ENCODE measurements around the gene TMEM131L. TPM values are rescaled to one million over a fixed set of nuclear protein-coding genes. Genes with fewer than 3 reads are reported as not detected.

Gene TMEM131L
- polyA plus RNA-seq, 1 donor (not counting 4 experiments of a cell fraction or from before 2014, with no cell fraction given) = 10.3 TPM

GRCh38 chr4:153433754-153434105, 32.4 kb upstream of the TMEM131L start:
- DNase-seq (ENCODE audit: low read depth, low spot score) (no peak), FAIRE-seq (no peak)
- no peaks in the 10 kb centered on the region for H3K79me2 ChIP-seq (ENCODE audit: control insufficient read depth, insufficient read depth, low read length)
- H3K9me3 ChIP-seq (ENCODE audit: control insufficient read depth, low read depth, low read length) = no peaks in the 10 kb centered on the region
- H3K4me2 ChIP-seq (ENCODE audit: control insufficient read depth, extremely low read depth, insufficient read depth, low read depth, low read length) = peak overlapping the region; percentile 72
- no peaks in the 10 kb centered on the region for H3K27me3 ChIP-seq (ENCODE audit: control insufficient read depth, extremely low read depth, insufficient read depth, low read length)
- peak overlapping the region; percentile 43 for H3K27ac ChIP-seq (ENCODE audit: control insufficient read depth, insufficient read depth, low read length)
- no peaks in the 10 kb centered on the region for H3K9me1 ChIP-seq (ENCODE audit: control insufficient read depth, extremely low read depth, insufficient read depth, low read length)
- no peak for TF ChIP-seq CTCF (optimal IDR thresholded peaks at IDR 0.05 in 1 of 3, IDR thresholded peaks at IDR 0.05 in 1 of 3, conservative IDR thresholded peaks at IDR 0.05 in 1 of 3; ENCODE audit: extremely low read depth in 1 of 3, insufficient read depth in 2 of 3, low read length in 3 of 3)
- TF ChIP-seq EZH2 (IDR thresholded peaks at IDR 0.05; ENCODE audit: low read length) = no peak
- peak overlapping the region in 2 of 3 experiments; percentile 36 to 52 for H3K4me3 ChIP-seq (ENCODE audit: control insufficient read depth in 2 of 3, extremely low read depth in 1 of 3, insufficient read depth in 2 of 3, low read depth in 1 of 3, low read length in 3 of 3)
- peak overlapping the region; percentile 81 for H2AFZ ChIP-seq (ENCODE audit: control insufficient read depth, low read length)
- dilution Hi-C loops (cut with MboI; ENCODE audit: extremely low pct_ligation_motif_present, low sequenced_read_pairs) = no loop called here
- peaks cover 9% of the 10 kb centered on the region for H3K4me1 ChIP-seq (ENCODE audit: control insufficient read depth, extremely low read depth, insufficient read depth, low read length)
- H3K36me3 ChIP-seq (ENCODE audit: control insufficient read depth in 2 of 2, extremely low read depth in 1 of 2, insufficient read depth in 2 of 2, low read length in 2 of 2) = no peaks in the 10 kb centered on the region
- H3K9ac ChIP-seq (ENCODE audit: control insufficient read depth, extremely low read depth, insufficient read depth, low read length) = no peak overlapping the region
- no peaks in the 10 kb centered on the region for H4K20me1 ChIP-seq (ENCODE audit: control insufficient read depth, extremely low read depth, insufficient read depth, low read length)

GRCh38 chr4:153434190-153434589, 32.0 kb upstream of the TMEM131L start:
- no peak overlapping the region for H2AFZ ChIP-seq (ENCODE audit: control insufficient read depth, low read length)
- no peaks in the 10 kb centered on the region for H3K79me2 ChIP-seq (ENCODE audit: control insufficient read depth, insufficient read depth, low read length)
- H3K27ac ChIP-seq (ENCODE audit: control insufficient read depth, insufficient read depth, low read length) = no peak overlapping the region
- no peaks in the 10 kb centered on the region for H3K36me3 ChIP-seq (ENCODE audit: control insufficient read depth in 2 of 2, extremely low read depth in 1 of 2, insufficient read depth in 2 of 2, low read length in 2 of 2)
- no peak overlapping the region for H3K9ac ChIP-seq (ENCODE audit: control insufficient read depth, extremely low read depth, insufficient read depth, low read length)
- no peaks in the 10 kb centered on the region for H3K27me3 ChIP-seq (ENCODE audit: control insufficient read depth, extremely low read depth, insufficient read depth, low read length)
- H3K9me3 ChIP-seq (ENCODE audit: control insufficient read depth, low read depth, low read length) = no peaks in the 10 kb centered on the region
- H3K4me1 ChIP-seq (ENCODE audit: control insufficient read depth, extremely low read depth, insufficient read depth, low read length) = peaks cover 12% of the 10 kb centered on the region
- TF ChIP-seq EZH2 (IDR thresholded peaks at IDR 0.05; ENCODE audit: low read length) (no peak), CTCF (optimal IDR thresholded peaks at IDR 0.05 in 1 of 3, IDR thresholded peaks at IDR 0.05 in 1 of 3, conservative IDR thresholded peaks at IDR 0.05 in 1 of 3; ENCODE audit: extremely low read depth in 1 of 3, insufficient read depth in 2 of 3, low read length in 3 of 3) (no peak)
- H3K4me2 ChIP-seq (ENCODE audit: control insufficient read depth, extremely low read depth, insufficient read depth, low read depth, low read length) = peak overlapping the region; percentile 72
- FAIRE-seq (no peak), DNase-seq (ENCODE audit: low read depth, low spot score) (no peak)
- no peak overlapping the region for H3K4me3 ChIP-seq (ENCODE audit: control insufficient read depth in 2 of 3, extremely low read depth in 1 of 3, insufficient read depth in 2 of 3, low read depth in 1 of 3, low read length in 3 of 3)
- no peaks in the 10 kb centered on the region for H3K9me1 ChIP-seq (ENCODE audit: control insufficient read depth, extremely low read depth, insufficient read depth, low read length)
- dilution Hi-C loops (cut with MboI; ENCODE audit: extremely low pct_ligation_motif_present, low sequenced_read_pairs) = no loop called here
- H4K20me1 ChIP-seq (ENCODE audit: control insufficient read depth, extremely low read depth, insufficient read depth, low read length) = no peaks in the 10 kb centered on the region

Measured in keratinocyte (primary cell).